ENCODE data around the gene TNFAIP2.

TNFAIP2 gene

DNA sequence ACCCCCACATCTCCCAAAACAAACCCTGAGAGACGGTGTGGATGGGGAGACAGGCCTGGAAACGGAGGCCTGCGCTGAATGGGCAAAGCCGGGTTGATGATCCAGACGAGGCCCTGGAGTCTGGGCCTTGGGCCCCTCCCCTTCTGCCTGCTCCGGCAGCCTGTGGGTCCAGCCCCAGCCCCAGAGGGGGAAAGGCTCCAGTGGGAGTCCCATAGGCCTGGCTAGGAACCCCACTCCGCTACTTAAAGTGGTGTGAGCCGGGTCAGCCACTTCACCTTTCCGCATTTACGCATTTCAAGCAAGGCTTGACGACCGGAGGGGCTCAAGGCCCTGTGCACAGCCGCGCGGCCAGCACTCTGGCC lies 695 bp upstream of the TNFAIP2 start:
- no peak for DNase-seq (ENCODE audit: low read depth in 2 of 2)

DNA sequence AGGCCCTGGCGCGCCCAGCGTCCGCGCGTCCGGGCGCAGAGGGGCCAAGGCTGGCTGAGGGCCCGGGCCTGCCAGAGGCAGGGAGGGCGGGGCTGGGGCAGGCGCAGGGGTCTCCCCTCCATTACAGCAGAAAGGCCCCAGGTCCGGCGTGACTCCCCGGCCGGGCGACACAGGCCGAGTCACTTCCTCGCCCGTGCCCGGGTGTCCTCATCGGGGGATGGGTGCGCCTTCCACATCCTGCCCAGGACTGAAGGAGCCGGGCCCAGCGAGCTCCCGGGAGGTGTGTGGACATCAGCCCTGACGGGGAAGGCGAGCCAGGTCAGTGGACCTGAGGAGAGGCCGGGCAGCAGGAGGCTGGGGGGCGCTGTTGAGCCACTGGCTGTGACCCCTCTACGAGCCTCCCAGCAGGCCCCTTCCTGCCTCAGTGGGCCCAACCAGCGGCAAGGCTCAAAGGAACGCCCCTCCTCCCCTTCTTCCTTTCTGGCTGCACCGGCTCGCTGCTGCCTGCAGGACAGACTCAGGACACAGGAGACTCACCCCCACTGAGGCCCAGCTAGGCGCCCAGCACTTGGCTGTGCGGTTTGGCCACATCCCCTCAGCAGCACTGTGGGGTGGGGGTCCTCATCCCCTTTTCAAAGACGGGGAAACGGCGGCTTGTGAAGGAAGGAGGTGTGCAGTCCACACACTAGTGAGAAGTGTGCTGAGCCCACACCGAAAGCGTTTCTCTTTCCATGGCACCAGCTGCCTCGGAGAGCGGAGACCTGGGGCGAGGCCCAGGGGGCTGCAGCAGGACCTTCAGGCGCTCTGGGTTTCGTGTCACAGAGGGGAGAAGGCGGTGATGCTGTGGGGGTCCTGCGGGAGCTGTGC lies 606 bp downstream of the TNFAIP2 start:
- DNase-seq (ENCODE audit: low read depth in 2 of 2), result no peak

DNA sequence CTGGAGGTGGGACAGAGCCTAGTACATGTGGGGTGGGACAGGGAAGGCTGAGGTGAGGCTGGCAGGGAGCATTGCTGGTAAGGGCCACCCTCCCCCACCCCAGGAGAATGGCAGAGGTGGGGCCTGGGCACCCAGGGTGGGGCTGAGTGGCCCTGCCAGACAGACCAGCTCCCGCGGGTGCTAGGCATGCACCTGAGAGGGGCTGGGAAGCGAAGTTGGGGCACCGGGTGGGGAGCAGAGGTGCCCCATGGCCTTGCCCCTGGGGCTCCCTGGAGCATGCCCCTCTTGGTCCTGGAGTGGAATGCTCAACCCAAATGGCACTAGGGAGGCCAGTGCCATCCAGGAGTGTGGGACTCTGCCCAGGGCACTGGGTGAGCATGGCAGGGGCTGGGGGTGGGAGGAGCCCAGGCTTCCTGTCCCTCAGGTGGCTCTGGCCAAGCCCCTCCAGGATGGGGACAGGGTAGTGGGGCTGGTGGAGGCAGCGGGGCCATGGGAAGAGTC lies 1.3 kb downstream of the TNFAIP2 start:
- DNase-seq (ENCODE audit: low read depth in 2 of 2), result no peak

DNA sequence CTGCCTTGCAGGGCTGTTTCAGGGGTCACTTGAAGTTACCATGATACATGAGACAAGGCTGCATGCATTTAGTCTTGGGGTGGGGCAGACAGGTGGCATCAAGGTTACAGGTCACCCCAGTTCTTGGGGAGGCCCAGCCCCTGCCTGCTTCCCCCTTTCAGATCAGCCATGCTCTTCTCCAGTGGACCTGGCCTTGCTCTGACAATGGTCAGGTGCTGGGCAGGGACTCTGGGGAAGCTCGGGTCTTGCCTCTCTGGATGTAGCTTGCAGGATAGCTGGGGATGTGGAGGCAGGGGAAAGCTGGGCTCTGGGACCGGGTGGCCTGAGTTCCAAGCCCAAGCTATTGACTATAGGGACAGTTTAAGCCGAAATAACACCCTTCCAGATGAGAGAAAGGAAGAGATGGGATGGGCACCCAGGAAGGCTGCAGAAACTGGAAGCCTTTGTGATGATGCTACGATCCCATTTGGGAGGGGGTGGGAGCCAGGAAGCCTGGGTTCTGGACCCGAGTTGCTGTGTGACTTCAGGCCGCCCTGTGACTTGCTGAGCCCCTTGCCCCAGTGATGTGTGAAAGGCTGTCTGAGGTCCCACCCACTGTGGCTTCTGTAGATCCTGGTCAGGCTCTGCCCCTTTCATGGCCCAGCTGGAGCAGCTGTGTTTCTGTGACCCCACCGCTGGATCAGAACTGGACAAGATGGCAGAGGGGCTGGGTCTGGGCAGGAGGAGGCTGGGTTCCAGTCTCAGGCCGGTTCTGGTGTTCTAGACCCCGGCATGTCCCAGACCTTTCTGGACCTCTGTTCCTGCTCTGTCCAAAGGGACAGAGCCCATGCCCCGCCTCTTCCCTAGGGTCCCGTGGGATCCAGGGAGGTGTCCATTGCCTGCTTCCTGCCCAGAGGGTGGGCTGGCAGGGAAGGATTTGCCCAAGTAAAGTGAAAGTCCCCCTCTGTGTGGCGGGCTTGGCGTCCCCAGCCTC lies 2.1 kb downstream of the TNFAIP2 start:
- DNase-seq (ENCODE audit: low read depth in 2 of 2), result no peak

DNA sequence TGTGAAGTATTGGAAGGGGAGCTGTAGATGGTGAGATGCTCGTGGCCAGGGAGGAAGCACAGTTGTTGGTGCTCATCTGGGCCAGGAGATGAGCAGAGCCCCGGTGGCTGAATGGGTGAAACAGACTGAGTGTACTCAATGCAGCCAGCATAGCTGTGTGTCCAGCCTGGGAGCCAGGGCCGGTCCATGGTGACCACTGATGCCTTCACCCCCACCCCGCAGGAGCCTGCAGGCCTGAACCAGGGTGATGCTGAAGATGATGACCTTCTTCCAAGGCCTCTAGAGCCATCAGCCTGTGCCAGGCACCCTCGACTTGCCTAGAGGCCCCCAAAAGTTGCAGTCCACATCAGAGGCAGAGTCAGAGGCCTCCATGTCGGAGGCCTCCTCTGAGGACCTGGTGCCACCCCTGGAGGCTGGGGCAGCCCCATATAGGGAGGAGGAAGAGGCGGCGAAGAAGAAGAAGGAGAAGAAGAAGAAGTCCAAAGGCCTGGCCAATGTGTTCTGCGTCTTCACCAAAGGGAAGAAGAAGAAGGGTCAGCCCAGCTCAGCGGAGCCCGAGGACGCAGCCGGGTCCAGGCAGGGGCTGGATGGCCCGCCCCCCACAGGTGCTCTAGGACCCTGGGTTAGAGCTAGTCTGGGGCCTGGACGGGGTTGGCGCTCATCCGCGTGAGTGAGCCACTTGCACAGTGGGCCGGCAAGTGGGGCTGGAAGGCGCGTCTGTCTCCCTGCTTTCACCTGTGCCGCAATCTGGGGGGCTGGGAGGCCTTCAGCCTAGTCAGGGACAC lies 3.0 kb downstream of the TNFAIP2 start:
- no peak for DNase-seq (ENCODE audit: low read depth in 2 of 2)

DNA sequence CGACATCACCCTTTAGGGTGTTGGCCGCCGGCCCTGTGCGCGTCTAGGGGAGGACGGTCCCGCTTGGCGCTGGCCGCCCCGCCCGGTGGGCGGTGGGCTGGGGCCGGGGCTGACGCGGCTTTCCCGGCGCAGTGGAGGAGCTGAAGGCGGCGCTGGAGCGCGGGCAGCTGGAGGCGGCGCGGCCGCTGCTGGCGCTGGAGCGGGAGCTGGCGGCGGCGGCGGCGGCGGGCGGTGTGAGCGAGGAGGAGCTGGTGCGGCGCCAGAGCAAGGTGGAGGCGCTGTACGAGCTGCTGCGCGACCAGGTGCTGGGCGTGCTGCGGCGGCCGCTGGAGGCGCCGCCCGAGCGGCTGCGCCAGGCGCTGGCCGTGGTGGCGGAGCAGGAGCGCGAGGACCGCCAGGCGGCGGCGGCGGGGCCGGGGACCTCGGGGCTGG lies 3.6 kb downstream of the TNFAIP2 start:
- no peak for DNase-seq (ENCODE audit: low read depth in 2 of 2)

DNA sequence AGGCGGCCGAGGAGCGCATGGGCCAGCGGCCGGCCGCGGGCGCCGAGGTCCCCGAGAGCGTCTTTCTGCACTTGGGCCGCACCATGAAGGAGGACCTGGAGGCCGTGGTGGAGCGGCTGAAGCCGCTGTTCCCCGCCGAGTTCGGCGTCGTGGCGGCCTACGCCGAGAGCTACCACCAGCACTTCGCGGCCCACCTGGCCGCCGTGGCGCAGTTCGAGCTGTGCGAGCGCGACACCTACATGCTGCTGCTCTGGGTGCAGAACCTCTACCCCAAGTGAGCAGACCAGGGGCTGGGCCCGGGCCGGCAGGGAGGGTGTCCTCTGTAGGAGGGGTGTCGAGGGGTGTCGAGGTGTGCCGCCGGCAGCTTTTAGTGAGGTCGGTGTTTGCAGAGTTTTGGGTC lies 4.1 kb downstream of the TNFAIP2 start:
- DNase-seq (ENCODE audit: low read depth in 2 of 2), result no peak

DNA sequence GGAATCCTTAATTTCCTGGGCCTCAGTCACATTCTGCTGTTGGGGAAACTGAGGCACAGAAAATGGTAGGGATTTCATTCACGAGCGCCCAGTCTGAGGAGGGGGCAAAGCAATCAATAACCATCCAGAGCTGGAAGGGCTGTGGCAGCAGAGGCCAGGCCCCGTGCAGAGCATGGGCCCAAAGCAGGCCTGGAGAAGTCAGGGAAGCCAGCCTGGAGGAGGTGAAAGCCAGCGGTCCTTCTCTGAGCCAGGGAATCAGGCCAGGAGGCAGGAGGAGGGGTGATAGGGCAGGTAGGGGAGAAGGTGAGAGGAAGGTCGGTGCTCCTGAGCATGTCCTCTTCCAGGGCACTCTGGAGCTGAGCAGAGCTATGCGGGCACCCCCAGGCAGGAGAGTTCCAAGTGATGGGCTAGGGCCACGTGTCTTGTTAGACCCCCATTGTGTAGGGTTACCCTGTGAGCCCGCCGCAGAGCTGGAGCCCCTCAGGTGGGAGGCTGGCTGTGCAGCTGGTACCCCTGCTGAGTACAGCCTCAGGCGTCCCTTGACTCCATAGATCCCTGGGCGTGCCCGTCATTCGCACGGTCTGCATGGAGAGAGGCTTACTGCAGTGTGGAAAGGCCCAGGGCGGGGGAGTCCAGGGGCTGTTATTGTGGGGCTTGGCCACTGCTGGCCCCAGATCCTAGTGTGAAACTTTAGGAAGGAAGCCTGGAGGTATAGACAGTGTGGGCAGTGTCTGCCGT lies 4.8 kb downstream of the TNFAIP2 start:
- DNase-seq (ENCODE audit: low read depth in 2 of 2), result no peak

DNA sequence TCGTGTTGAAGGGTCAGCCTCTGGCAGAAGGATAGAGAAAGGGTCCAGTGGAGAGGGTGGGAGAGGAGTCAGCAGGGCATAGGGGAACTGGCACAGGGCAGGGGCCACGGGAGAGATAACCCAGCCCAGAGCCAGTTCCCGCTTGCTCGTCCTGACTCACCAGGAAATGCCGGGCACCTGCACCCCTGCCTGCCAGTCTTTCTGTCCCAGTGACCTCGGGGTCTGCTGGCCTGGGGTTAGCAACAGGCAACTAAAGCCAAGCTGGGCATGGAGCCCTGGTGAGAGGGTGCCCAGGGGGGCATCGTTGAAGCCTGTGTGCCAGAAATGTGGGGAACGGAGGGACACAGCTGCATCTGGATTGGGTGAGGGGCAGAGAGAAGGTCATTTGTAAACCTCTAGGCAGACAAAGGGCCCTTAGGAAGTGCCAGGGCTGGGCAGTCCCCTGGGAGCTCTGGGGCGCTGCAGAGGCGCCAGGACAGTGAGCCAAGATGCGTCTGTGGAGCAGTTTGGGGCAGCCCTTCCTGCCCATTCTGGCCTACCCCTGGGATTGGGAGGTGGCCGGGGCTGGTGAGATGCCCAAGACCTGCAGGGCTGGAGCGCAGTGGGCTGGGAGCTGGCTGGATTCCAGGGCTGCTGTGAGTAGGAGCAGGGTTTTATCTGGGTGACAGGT lies 5.5 kb downstream of the TNFAIP2 start:
- no peak for DNase-seq (ENCODE audit: low read depth in 2 of 2)

DNA sequence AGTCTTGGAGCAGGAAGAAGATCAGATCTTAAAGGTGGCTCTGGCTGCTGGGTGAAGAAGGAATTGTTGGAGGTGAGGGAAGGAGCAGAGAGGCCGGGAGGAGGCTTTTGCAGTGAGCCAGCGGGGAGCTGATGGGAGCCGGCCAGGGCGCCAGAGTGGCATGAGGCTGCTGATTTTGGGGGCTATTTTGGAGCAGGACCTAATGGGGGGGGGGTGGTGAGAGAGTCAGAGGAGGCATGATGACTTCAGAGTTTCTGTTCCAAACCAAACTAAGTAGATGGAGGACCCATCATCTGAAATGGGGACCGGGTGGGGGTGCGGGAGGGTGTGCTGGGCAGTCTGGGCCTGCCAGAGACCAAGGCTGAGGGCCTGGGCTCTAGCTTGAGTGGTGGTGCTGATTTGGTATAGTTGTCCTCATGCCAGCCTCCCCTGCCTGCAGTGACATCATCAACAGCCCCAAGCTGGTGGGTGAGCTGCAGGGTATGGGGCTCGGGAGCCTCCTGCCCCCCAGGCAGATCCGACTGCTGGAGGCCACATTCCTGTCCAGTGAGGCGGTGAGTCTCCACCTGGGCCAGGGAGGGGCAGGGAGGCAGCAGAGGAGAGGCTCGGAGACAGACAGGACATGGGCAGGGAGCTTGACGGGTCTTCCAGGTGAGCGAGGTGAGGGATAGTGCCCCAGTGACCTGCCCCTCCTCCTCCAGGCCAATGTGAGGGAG lies 6.2 kb downstream of the TNFAIP2 start:
- no peak for DNase-seq (ENCODE audit: low read depth in 2 of 2)

DNA sequence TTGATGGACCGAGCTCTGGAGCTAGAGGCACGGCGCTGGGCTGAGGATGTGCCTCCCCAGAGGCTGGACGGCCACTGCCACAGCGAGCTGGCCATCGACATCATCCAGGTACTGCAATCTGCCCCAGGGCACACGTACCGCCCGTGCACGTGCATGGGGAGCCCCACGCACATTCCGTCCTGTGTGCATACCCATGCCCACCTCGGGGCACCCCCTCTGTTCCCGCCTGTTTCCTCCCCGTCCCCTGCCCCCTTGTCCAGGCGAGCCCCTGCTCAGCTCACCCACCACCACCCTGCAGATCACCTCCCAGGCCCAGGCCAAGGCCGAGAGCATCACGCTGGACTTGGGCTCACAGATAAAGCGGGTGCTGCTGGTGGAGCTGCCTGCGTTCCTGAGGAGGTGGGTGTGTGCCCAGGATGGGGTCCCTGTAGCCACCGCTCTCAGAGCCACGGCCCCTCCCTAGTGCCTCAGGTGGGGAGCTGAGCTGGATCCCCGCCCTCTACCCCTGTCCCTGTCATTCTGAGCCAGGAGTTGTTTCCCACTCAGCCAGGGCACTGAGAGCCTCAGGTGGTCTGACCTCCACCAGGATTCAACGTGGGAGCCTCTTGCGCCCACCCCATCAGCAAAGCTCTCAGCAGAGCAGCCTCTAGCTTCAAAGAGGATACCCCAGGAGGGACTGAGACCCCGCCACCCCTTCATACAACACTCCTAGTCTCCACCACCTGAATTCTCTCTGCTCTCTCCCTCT lies 6.9 kb downstream of the TNFAIP2 start:
- no peak for DNase-seq (ENCODE audit: low read depth in 2 of 2)

DNA sequence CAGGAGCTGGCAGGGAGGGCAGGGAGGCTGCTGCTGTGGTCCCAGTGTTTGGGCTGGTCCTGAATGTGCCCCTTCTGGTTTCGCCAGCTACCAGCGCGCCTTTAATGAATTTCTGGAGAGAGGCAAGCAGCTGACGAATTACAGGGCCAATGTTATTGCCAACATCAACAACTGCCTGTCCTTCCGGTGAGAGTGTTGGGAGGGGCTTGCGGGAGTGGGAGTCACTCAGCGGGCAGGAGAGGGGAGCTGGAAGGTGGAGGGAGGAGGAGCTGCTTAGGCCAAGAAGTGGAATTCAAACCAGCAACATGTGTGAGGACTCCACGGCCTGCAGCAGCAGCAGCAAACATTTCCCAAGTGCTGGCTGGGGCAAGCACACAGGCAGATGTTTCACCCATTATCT lies 7.7 kb downstream of the TNFAIP2 start:
- no peak for DNase-seq (ENCODE audit: low read depth in 2 of 2)

DNA sequence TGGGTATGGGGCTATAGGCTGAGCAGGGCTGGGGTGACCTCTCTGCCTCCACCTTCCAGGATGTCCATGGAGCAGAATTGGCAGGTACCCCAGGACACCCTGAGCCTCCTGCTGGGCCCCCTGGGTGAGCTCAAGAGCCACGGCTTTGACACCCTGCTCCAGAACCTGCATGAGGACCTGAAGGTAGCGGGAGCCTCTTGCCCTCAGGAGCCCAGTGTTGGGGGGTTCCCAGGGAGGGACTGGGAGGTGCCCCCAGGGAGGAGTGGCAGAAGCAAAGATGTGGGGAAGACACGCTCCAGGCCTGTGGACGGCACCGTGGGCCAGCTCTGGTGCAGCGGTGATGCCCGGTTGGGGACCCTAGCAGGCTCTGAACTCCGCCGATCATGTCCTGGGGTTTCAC lies 8.3 kb downstream of the TNFAIP2 start:
- no peak for DNase-seq (ENCODE audit: low read depth in 2 of 2)

DNA sequence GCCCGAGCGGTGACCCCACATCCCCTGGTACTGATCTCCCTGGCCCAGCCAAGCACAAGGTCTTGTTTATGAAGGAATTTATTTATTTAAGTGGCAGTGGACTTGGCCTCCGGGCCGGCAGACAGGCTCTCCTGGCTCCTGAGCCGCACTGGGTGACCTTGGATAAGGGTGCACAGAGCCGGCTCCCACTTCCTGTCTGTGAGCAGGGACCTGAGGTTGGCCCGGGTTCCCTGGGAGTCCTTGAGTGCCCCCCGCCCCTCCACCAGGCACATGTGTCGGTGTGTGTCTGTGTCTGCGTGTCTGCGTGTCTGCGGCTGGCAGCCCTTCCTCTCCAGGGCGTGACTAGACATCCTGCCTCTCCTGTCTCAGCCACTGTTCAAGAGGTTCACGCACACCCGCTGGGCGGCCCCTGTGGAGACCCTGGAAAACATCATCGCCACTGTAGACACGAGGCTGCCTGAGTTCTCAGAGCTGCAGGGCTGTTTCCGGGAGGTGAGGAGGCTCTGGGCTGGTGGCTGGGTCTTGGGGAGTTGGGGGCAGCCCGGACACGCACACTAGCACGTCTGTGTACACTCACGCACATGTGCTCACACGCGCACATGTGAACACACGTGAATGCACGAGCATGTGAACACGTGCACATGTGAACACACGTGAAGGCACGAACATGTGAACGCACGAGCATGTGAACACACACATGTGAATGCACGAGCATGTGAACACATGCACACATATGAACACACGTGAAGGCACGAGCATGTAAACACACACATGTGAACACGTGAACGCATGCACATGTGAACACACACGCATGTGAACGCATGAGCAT lies 9.3 kb downstream of the TNFAIP2 start:
- no peak for DNase-seq (ENCODE audit: low read depth in 2 of 2)

DNA sequence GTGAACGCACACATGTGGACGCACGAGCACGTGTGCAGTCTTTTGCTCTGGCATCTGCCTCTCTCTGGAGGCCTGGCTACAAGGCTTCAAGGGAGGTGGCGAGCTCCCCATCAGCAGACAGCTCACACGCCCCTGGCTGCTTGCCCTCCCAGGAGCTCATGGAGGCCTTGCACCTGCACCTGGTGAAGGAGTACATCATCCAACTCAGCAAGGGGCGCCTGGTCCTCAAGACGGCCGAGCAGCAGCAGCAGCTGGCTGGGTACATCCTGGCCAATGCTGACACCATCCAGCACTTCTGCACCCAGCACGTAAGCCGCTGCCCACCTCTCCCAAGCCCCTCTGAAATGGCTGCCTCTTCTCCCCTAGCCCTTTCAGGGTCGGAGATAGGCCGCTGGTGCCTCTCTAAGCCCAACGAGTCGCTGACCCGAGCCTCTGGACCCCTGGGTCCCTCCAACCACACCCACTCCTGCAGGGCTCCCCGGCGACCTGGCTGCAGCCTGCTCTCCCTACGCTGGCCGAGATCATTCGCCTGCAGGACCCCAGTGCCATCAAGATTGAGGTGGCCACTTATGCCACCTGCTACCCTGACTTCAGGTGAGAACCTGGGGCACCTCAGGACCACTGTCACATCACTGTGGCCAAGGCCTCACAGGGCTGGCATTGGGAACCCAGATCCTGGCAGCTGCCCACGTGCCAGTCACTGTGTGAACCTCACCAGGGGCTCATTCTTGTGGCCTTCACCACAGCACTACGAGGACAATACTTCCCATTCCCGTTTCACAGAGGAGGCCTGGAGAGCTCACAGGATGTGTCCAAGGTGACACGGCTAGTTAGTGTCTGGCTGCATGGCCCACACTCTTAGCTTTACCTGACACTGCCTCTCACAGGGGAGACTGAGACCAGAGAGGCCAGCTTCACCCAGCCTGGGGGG lies 10.2 kb downstream of the TNFAIP2 start:
- no peak for DNase-seq (ENCODE audit: low read depth in 2 of 2)

DNA sequence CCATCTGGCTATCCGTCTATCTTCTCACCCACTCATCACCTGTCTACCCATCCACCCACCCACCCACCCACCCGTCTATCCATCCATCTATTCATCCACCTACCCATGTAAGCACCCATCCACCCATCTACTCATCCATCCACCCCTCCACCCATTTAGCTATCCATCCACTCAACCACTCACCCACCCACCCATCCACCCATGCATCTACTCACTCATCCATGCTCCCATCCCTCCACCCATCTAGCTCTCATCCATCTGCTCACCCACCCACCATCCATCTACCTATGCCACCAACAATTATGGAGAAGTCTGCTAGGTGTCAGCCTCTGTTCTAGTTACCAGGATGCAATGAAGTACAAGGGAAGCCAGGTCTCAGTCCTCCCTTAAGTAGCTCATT lies 11.1 kb downstream of the TNFAIP2 start:
- DNase-seq (ENCODE audit: low read depth in 2 of 2), result no peak

DNA sequence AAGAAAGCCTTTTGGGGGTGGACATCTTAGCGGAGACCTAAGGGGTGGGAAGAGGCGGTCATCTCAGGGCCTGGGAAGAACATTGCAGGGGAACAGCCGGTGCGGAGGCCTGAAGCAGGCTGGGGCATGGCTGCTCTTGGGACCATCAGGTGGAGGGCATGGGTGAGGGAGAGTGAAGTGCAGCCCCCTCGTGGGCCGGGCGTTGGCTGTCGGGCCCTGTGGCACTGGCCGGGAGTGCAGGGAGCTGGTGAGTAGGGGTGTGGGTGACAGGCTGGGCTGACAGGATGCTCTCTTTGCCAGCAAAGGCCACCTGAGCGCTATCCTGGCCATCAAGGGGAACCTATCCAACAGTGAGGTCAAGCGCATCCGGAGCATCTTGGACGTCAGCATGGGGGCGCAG lies 11.7 kb downstream of the TNFAIP2 start:
- DNase-seq (ENCODE audit: low read depth in 2 of 2), result no peak
